Neural cell (in vitro differentiated cells): ENCODE results near the gene NOL11.

Experiments used
- EP300 ChIP-seq: fragments of 450-650 bp; conservative IDR thresholded peaks from 2 replicates; pipeline ENCODE4 v1.6.1; 2014; ENCODE audit warnings: antibody characterized with exemption, mild to moderate bottlenecking, moderate library complexity; ENCODE audit not compliant: poor library complexity, severe bottlenecking
- EZH2 ChIP-seq: fragments of 200-600, 300-800 bp; shearing (Covaris generic), sonication (generic); IDR thresholded peaks from 2 replicates; pipeline ENCODE4 v1.6.1; 2014; ENCODE audit warnings: antibody characterized with exemption, low read length, borderline replicate concordance, mild to moderate bottlenecking; ENCODE audit not compliant: insufficient read depth, poor library complexity, severe bottlenecking
- MXI1 ChIP-seq: fragments of 450-650 bp; conservative IDR thresholded peaks from 2 replicates; pipeline ENCODE4 v1.6.1; 2014; ENCODE audit warnings: antibody characterized with exemption, mild to moderate bottlenecking; ENCODE audit not compliant: poor library complexity, severe bottlenecking
- POLR2AphosphoS5 ChIP-seq: IDR thresholded peaks from 2 replicates; pipeline ENCODE4 v1.6.1; 2012
- RAD21 ChIP-seq: fragments of 450-650 bp; conservative IDR thresholded peaks from 2 replicates; pipeline ENCODE4 v1.6.1; 2014; ENCODE audit warnings: antibody characterized with exemption, mild to moderate bottlenecking, moderate library complexity
- SMC3 ChIP-seq: fragments of 450-650 bp; conservative IDR thresholded peaks from 2 replicates; pipeline ENCODE4 v1.6.1; 2014; ENCODE audit warnings: antibody characterized with exemption, mild to moderate bottlenecking, moderate library complexity; ENCODE audit not compliant: poor library complexity
- TAF1 ChIP-seq: IDR thresholded peaks from 2 replicates; pipeline ENCODE4 v1.6.1; 2012; ENCODE audit warnings: low read depth
- TF ChIP-seq, protein P1 (sequence below): fragments of 450-650 bp; IDR thresholded peaks from 2 replicates; pipeline ENCODE4 v1.5.1; 2014; ENCODE audit warnings: antibody characterized with exemption, mild to moderate bottlenecking, moderate library complexity; ENCODE audit not compliant: poor library complexity, severe bottlenecking

DNA sequence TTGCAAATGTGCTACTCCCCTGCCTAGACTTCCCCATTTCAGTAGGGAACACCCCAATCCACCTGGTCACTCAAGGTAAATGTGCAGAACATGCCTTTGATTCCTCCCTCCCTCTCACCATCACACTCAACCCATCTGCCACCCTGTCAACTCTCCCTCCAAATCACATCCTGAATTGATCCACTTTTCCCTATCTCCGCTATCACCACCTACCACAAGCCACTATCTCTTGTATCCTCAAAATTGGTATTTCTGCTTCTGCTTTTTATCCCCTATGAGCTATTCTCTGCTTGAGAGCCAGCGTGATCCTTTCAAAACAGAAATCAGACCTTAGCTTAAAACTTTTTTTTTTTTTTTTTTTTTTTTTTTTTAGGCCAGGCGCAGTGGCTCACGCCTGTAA lies 5.4 kb upstream of the NOL11 start:
- TF ChIP-seq, protein P1, sequence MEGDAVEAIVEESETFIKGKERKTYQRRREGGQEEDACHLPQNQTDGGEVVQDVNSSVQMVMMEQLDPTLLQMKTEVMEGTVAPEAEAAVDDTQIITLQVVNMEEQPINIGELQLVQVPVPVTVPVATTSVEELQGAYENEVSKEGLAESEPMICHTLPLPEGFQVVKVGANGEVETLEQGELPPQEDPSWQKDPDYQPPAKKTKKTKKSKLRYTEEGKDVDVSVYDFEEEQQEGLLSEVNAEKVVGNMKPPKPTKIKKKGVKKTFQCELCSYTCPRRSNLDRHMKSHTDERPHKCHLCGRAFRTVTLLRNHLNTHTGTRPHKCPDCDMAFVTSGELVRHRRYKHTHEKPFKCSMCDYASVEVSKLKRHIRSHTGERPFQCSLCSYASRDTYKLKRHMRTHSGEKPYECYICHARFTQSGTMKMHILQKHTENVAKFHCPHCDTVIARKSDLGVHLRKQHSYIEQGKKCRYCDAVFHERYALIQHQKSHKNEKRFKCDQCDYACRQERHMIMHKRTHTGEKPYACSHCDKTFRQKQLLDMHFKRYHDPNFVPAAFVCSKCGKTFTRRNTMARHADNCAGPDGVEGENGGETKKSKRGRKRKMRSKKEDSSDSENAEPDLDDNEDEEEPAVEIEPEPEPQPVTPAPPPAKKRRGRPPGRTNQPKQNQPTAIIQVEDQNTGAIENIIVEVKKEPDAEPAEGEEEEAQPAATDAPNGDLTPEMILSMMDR = no peak
- TF ChIP-seq TAF1 (no peak), RAD21 (no peak), MXI1 (no peak), POLR2AphosphoS5 (no peak), EP300 (no peak), EZH2 (no peak), SMC3 (no peak)
